HG03520 (cell line): ENCODE results near the gene LAMP5.

Experiments
- ATAC-seq: cut with Tn5 transposase; IDR thresholded peaks from one replicate; pipeline ENCODE4 v1.9.1; 2021; ENCODE audit warnings: mild to moderate bottlenecking, moderate library complexity; ENCODE audit not compliant: unreplicated experiment

The LAMP5 gene

DNA sequence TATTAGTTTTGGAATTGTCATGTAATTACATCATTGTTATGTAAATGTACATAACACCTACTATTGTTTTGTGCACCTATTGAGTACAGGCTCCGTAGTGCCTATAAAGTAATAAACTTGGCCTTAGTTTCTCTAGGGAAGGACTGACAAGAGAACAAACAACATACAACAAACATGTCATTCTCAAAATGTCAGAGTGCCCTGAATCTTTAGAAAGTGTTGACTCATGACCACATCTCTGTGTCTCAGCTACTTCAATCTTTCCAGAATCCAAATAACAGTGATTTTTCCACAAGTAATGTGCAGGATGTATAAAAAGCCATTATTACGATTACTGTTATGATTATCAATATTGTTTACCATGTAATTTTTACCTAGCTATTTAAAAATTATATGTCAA, 17.2 kb downstream of the LAMP5 start:
- ATAC-seq = no peak

GRCh38 chr20:9532069-9532838, 17.9 kb downstream of the LAMP5 start:
- no peak for ATAC-seq

GRCh38 chr20:9534025-9534424, 19.6 kb downstream of the LAMP5 start:
- ATAC-seq = no peak

GRCh38 chr20:9535449-9535848, 21.1 kb downstream of the LAMP5 start:
- ATAC-seq = no peak

- no peak for ATAC-seq
Measured at GRCh38 chr20:9543214-9543613, 28.8 kb downstream of the LAMP5 start.

- ATAC-seq = no peak
Measured at GRCh38 chr20:9550283-9550682, 35.9 kb downstream of the LAMP5 start.

DNA sequence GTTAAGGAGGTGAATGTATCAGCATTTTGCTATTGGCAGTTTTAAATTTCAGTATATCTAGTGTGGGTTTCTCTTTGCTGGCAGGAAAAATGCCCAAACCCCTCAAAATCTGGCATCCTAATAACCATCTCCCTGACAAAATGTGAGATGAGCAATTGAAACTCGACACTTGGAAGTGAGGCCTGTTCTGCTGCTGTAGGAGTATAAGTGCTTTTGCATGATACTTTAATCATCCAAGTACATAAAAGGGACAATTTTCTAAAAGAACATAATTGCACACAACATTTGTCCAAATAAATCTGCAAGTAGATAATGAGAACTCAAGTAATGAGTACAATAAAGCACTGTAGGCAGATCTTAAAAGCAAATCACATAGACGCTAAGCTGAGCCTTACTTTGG, 36.5 kb downstream of the LAMP5 start:
- ATAC-seq = no peak

- no peak for ATAC-seq
Measured at GRCh38 chr20:9551808-9552550, 37.6 kb downstream of the LAMP5 start.

DNA sequence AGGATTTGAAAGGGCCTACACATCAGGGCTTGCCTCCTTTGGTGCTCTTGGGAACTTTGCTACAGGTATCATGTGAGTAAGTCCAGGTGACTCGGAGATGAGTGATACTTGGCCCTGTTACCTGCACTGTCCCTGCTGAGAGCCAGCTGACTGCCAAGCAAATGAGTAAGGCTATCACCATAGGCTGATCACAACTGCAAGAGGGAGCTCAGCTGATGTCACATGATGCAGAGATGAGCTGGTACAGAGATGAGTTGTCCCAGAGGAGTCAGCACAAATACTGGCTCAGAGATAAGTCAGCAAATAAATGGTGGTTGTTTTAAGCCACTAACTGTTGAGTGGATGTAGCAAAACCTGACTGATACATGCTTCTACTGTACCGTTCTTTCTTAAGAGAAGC, 41.4 kb downstream of the LAMP5 start:
- no peak for ATAC-seq

DNA sequence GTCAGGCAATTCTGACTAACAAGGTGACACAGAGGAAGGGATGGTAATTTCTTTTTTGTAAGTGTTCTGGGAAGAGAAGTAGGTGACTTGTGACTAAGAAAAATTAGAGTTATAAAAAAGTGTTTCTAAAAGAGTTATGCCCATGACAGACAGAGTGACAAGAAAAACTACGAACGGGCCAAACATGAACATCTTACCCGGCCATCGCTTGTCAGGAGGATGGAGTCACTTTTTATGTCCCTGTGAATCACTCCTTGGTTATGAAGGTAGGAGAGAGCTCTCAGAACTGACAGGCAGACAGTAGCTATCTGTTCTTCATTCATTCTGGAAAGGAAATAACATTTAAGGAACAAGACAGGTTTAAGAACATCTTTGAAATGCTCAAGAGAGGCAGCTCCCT, 43.0 kb downstream of the LAMP5 start:
- ATAC-seq = no peak

DNA sequence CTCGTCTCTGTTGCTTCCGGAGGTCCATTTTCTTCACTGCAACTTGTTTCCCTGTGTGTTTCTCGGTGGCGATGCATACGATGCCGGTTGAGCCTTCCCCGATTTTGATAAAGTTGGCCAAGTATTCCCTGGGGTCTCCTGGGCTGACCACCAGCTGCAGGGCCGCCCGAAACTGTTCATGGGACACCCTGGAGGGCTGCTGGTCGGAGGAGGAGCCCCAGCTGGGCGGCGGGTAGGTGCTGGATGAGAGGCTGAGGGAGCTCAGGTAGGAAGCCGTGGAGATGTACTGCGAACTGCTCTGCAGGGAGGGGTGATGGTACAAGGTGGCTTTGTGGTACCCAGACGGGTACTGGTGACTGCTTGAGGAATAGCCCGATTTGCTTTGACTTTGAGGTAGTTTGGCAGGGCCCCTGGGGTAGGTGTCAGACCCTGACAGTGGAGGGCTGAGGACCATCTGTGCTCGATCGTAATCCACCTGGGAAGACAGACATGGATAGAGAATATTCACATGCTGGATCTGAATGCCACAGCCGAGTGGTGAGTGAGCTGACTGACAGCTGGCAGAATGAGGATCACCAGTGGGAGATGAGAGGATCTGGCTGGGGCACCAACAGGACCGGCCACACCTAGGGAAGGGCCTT, 51.6 kb downstream of the LAMP5 start:
- no peak for ATAC-seq

DNA sequence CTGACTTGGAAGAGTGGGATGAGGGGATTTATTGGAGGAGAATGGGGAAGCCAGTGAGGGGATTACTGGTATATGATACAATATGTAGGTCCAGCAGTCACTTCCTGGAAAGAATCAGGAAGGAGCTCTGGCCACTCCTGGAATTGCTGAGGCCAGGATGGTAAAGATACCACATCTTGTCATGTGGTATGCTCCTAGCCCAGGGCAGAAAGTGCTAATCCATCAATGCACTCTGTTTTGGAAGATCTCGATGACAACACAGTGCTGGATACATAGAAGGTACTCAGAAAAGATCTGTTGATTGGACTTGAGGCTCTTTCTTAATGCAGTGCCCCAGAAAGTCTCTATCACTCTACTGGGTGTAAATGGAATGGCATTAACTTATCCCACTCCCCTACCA, 52.6 kb downstream of the LAMP5 start:
- no peak for ATAC-seq

DNA sequence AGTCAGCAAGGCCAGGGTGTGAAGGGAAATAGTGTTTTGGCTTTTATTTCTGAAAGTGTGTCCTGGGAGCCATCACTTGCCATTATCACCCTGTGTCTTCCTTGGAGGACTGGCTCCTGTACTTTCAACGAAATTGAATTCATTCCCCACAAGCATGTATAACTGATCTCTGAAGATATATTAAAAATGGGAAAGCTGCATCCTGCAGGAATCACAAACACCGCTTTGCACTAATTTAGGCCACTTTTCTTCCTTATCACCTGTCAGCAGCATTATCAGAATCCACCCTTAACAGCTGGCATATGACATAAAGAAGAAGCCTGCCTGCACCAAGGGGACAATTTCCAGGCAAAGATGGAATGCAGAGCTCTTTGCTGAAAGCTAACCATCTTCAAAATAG, 56.2 kb downstream of the LAMP5 start:
- ATAC-seq = no peak

GRCh38 chr20:9571783-9572182, 57.4 kb downstream of the LAMP5 start:
- no peak for ATAC-seq

- no peak for ATAC-seq
Measured at GRCh38 chr20:9572670-9573069, 58.3 kb downstream of the LAMP5 start.

GRCh38 chr20:9573335-9574151, 59.2 kb downstream of the LAMP5 start:
- ATAC-seq = no peak

GRCh38 chr20:9574181-9574580, 59.8 kb downstream of the LAMP5 start:
- ATAC-seq = no peak

- no peak for ATAC-seq
Measured at GRCh38 chr20:9574776-9575175, 60.4 kb downstream of the LAMP5 start.

DNA sequence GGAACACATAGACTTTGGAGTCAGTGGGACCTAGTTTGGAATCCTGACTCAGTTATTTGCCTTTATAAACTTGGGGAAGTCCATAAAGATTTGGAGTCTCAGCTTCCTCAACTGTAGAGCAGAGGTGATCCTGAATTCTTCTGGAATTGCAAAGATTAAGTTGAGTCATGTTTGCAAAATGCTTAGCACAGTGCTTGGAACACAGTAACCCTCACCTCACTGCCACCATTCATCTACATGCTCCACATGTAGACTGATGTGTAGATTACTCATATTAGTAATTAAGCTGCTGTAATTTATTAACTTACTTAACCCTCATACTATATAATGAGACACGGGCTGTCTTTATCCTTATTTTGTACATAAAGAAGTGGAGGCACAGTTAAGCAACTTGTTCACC, 61.4 kb downstream of the LAMP5 start:
- no peak for ATAC-seq

- no peak for ATAC-seq
Measured at GRCh38 chr20:9576695-9577094, 62.3 kb downstream of the LAMP5 start.

- no peak for ATAC-seq
Measured at GRCh38 chr20:9577397-9577796, 63.0 kb downstream of the LAMP5 start.
